ENCODE data around the gene COL13A1.

GRCh38 chr10:69883310-69884023 is 81.8 kb downstream of the COL13A1 start:
- TF ChIP-seq POLR2A (IDR thresholded peaks at IDR 0.05) (no peak), POLR2AphosphoS5 (IDR thresholded peaks at IDR 0.05) (no peak)

Data from suprapubic skin (tissue), 4 donors.